HFFc6 (cell line): ENCODE data around the gene KITLG. TPM values are rescaled to one million over a fixed set of nuclear protein-coding genes. Genes with fewer than 3 reads are reported as not detected.

Experiments used
- DNase-seq: peaks from one replicate; pipeline ENCODE4 v3.0.0-alpha.2; 2018
- H3K27ac Mint-ChIP-seq: 2 replicates; pipeline ENCODE4 v1.8.0; 2020; ENCODE audit warnings: mild to moderate bottlenecking, mixed read lengths
- H3K27me3 Mint-ChIP-seq: 2 replicates; pipeline ENCODE4 v1.8.0; 2021; ENCODE audit warnings: mild to moderate bottlenecking, moderate library complexity, mixed read lengths; ENCODE audit not compliant: insufficient read depth
- H3K36me3 Mint-ChIP-seq: 2 replicates; pipeline ENCODE4 v1.8.0; 2021; ENCODE audit warnings: low read depth, mixed read lengths
- H3K4me1 Mint-ChIP-seq: 2 replicates; pipeline ENCODE4 v1.8.0; 2020; ENCODE audit warnings: low read depth, mixed read lengths
- H3K4me3 Mint-ChIP-seq: 2 replicates; pipeline ENCODE4 v1.8.0; 2020; ENCODE audit warnings: mild to moderate bottlenecking, moderate library complexity, mixed read lengths
- H3K9me3 Mint-ChIP-seq: 2 replicates; pipeline ENCODE4 v1.8.0; 2020; ENCODE audit warnings: mild to moderate bottlenecking, mixed read lengths
- total RNA-seq, 6 experiments: library from RNA; stranded (reverse); fragmentation: NEBNext Ultra II Directional; extraction: Animal tissue kit (Norgen Biotek cat#: 25700); gene quantifications; 2 replicates in 1 of 6; 3 replicates in 5 of 6; pipeline ENCODE4 v1.2.3, GENCODE V29; 2021
- TF ChIP-seq, protein P1 (sequence below): fragments of 200-600 bp; sonication (generic); IDR thresholded peaks from 2 replicates; pipeline ENCODE4 v1.5.0; 2021; ENCODE audit warnings: antibody characterized with exemption, mild to moderate bottlenecking

The KITLG gene
- total RNA-seq, 6 experiments from 2014 or later = 44.4 to 91.2 (median 74.2) TPM

DNA sequence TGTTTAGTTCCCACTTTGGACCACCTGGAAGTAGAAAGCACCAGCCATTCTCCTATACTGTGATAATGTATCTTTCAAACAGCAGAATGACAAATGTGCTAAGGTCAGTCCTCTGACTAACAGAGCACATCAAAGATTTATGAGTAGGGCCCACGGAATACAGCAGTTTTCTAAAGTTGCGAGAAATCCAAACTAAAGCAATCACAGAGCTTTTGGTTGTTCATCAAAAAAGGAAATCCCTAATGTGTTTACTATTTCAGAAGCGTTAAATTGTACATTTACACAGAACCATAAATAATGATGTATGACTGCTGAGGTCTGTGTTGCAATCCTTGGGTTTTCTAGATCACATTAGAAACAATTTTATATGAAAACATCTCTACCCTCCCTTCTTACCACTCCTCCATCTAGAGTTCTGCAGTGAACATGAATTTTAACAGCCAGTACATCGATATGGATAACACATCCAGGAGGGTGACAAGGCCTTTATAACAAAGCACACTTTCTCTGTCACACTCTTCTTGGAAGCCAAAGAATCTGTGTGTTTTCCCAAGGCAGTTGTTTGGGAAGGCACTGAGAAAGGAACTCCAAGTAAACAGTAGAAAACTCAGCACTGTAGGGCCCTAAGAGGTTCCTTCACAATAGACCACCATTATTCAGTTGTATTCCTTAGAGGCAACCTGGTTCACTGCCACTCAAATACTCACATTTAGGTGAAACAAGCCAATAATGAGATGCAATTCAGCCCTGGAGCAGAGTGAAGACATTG, 7.3 kb downstream of the KITLG start:
- H3K4me3 Mint-ChIP-seq = no peak overlapping the region; the same call in 1 of the 2 replicates
- peaks cover 92% of the 10 kb centered on the region for H3K4me1 Mint-ChIP-seq
- TF ChIP-seq, protein P1, sequence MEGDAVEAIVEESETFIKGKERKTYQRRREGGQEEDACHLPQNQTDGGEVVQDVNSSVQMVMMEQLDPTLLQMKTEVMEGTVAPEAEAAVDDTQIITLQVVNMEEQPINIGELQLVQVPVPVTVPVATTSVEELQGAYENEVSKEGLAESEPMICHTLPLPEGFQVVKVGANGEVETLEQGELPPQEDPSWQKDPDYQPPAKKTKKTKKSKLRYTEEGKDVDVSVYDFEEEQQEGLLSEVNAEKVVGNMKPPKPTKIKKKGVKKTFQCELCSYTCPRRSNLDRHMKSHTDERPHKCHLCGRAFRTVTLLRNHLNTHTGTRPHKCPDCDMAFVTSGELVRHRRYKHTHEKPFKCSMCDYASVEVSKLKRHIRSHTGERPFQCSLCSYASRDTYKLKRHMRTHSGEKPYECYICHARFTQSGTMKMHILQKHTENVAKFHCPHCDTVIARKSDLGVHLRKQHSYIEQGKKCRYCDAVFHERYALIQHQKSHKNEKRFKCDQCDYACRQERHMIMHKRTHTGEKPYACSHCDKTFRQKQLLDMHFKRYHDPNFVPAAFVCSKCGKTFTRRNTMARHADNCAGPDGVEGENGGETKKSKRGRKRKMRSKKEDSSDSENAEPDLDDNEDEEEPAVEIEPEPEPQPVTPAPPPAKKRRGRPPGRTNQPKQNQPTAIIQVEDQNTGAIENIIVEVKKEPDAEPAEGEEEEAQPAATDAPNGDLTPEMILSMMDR = no peak
- peaks cover 2% of the 10 kb centered on the region; the same call in 1 of the 2 replicates for H3K27me3 Mint-ChIP-seq
- H3K27ac Mint-ChIP-seq = peak overlapping the region; percentile 12
- H3K9me3 Mint-ChIP-seq = no peaks in the 10 kb centered on the region
- no peaks in the 10 kb centered on the region; the same call in 1 of the 2 replicates for H3K36me3 Mint-ChIP-seq
- DNase-seq = no peak

GRCh38 chr12:88571543-88571942, 8.7 kb downstream of the KITLG start:
- Mint-ChIP-seq H3K36me3 (no peaks in the 10 kb centered on the region; the same call in 1 of the 2 replicates), H3K9me3 (no peaks in the 10 kb centered on the region), H3K4me1 (peaks cover 92% of the 10 kb centered on the region), H3K4me3 (no peak overlapping the region), H3K27me3 (peaks cover 2% of the 10 kb centered on the region; the same call in 1 of the 2 replicates), H3K27ac (no peak overlapping the region; the same call in 1 of the 2 replicates)
- no peak for DNase-seq
- TF ChIP-seq, protein P1 = no peak

GRCh38 chr12:88570103-88570502, 10.2 kb downstream of the KITLG start:
- H3K36me3 Mint-ChIP-seq = no peaks in the 10 kb centered on the region; the same call in 1 of the 2 replicates
- 0 out of 2 replicates have a peak overlapping the region, but pooled peaks have one; percentile 38 for H3K27ac Mint-ChIP-seq
- H3K4me1 Mint-ChIP-seq = peaks cover 92% of the 10 kb centered on the region
- no peak for DNase-seq
- no peaks in the 10 kb centered on the region for H3K9me3 Mint-ChIP-seq
- H3K4me3 Mint-ChIP-seq = no peak overlapping the region
- TF ChIP-seq, protein P1 = no peak
- H3K27me3 Mint-ChIP-seq = peaks cover 2% of the 10 kb centered on the region; the same call in 1 of the 2 replicates

GRCh38 chr12:88566430-88566829, 13.8 kb downstream of the KITLG start:
- TF ChIP-seq, protein P1 = no peak
- Mint-ChIP-seq H3K27me3 (no peaks in the 10 kb centered on the region), H3K9me3 (no peaks in the 10 kb centered on the region), H3K27ac (no peak overlapping the region; the same call in 1 of the 2 replicates), H3K4me3 (no peak overlapping the region), H3K36me3 (peaks cover 25% of the 10 kb centered on the region; the same call in 1 of the 2 replicates), H3K4me1 (peaks cover 96% of the 10 kb centered on the region)
- no peak for DNase-seq

DNA sequence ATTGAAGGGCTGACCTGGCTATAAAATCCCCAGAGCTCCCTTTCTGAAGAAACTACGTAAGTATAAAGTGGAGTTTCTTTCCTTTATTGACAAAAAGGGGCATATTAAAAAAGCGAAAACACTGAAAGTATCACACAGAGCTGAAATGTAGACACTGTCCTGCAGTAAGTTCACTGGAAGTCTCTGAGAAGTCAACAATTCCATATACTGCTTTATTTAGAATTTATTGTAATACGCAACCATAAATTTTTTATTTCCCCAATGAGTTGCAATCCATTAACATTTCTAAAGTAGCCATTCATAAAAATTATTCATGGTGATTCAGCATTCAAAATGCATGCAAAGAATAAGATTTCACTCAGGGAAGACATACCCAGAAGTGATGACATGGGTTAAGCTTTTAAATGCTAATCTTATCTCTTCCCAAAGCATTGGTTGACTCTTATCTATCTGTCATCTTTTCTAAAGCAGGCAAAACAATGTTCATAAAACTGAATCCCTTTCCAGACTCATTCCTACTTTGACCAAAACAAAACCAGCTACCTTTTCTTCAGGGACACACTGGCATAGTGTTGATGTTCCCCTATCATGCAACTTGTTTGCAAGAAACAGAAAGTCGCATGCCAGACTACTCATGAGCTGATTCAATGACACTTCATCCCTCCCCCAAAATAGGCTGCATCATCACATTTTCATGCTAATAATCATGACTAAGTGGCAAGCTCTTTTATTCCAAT, 17.3 kb downstream of the KITLG start:
- Mint-ChIP-seq H3K27ac (peak overlapping the region; percentile 90), H3K4me1 (peaks cover 84% of the 10 kb centered on the region), H3K9me3 (no peaks in the 10 kb centered on the region), H3K4me3 (peak overlapping the region; percentile 71), H3K27me3 (no peaks in the 10 kb centered on the region), H3K36me3 (peaks cover 40% of the 10 kb centered on the region; the same call in 1 of the 2 replicates)
- peak; percentile 81 for DNase-seq
- TF ChIP-seq, protein P1 = no peak
